Fibroblast of villous mesenchyme (primary cell): ENCODE data around the gene MATCAP1. TPM values are rescaled to one million over a fixed set of nuclear protein-coding genes. Genes with fewer than 3 reads are reported as not detected.

Experiments used
- DNase-seq: peaks from one replicate; pipeline ENCODE4 v3.0.0-alpha.2; 2010; ENCODE audit warnings: low read depth
- H3K4me3 ChIP-seq: 2 replicates; pipeline ENCODE4 v1.5.1; 2011; ENCODE audit warnings: low read depth, mild to moderate bottlenecking, low read length
- CTCF ChIP-seq: IDR thresholded peaks from 2 replicates; pipeline ENCODE4 v1.5.1; 2012; ENCODE audit warnings: low read depth, mild to moderate bottlenecking, low read length; ENCODE audit not compliant: insufficient read depth
- total RNA-seq: library from RNA; depleted of rRNA; stranded (reverse); fragments of >200 nt; gene quantifications from 2 replicates; pipeline ENCODE4 v1.2.3, GENCODE V29; 2012

MATCAP1 gene
- total RNA-seq, 1 donor = 9.9 TPM

DNA sequence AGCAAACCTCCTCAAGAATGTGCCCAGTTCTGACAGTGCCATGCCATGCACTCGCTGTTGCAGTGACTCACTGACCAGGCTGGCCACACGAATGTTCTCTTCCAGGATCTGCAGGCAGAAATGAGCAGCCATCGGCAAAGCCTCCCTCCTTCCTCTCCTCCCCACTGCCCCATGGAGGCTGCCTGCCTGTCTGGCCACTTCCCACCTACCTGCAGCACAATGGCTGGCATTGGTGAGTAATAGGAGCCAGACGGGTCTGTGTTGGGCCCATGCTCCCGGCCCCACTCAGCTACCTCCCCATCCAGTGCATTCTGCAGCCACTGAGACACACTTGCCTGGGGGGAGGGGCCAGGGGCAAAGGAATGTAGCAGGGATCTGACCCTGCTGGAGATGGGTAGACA, 2.8 kb upstream of the MATCAP1 start:
- TF ChIP-seq CTCF = no peak
- no peak overlapping the region for H3K4me3 ChIP-seq
- DNase-seq = no peak

DNA sequence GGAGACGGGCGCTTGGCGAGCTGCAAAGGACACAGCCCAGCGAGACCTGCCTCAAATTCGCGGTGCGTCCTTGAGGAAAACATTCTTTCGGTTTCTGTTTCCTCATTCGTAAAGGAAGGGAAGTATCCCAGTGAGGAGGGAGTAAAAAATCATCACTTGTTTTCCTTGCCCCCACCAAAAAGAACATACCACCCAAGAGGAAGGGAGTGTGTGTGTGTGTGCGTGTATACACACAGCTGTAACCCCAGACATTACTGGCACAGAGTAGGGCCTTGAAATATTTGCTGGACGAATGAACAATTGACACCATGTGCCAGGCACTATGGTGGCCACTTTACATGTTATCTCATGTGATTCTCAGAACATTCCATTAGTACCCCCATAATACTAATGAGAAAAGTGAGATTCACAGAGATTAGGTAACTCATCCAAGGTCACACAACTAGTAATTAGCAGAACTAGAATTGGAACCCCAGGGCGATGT, 1.9 kb upstream of the MATCAP1 start:
- H3K4me3 ChIP-seq = no peak overlapping the region
- no peak for TF ChIP-seq CTCF
- DNase-seq = no peak

DNA sequence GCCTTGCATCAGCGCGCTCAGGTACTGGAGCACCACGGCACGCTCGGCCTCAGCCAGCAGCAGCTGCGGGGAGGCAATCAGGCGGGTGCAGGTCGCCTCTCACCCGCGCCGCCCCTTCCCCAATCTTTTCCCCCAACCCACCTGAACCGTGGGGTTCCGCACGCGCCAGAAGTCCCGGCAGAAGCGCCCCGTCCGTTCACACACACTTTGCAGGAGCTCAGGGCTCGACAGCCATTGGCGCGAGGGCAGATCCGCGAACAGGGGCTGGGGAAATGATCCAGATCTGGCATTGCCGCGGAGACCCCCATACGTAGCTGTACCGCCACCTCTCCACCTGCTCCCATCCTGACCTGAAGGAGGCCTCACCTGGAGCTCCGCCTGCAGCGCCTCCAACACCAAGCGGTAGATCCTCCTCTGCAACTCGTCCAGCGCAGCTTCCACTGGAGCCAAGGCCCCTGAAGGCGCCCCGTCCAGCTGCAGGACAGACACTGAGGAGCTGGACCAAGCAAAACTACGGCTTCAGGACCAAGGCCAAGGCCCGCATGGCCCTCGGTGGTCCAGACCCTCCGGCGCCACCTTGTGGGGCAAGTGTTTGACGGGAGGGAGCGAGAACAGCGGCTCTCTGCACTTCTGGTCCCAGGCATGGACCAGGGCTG, 1.4 kb upstream of the MATCAP1 start:
- H3K4me3 ChIP-seq = no peak overlapping the region
- DNase-seq = peak; percentile 94
- TF ChIP-seq CTCF = peak; percentile 75

DNA sequence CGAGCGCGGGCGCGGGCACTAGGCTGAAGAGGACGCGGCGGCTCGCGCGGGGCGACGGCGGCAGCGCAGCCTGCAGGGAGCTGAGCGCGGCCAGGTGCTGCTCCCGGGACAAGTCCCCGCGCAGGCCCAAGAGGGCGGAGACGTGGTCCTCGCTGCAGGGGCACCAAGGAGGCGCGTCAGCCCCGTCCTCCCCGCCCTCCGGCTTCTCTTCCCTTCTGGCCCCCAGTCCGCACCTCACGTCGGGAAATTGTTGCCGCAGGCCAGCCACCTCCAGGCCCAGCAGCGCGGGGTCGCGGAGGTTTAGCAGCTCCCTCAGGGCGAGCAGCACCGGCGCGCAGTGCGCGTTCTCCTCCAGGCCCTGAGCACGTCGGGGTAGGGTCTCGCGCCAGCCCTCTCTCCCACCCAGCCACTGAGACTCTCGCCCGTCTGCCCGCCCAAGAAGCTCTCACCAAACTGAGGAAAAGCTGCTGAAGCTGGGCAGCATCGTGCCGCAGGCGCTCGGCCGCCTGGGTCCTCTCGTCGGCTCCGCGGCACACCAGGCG, 761 bp upstream of the MATCAP1 start:
- peak overlapping the region; percentile 76 for H3K4me3 ChIP-seq
- DNase-seq = no peak
- no peak for TF ChIP-seq CTCF

- no peak for DNase-seq
- no peak for TF ChIP-seq CTCF
- peak overlapping the region; percentile 76 for H3K4me3 ChIP-seq
These were observed 508 bp downstream of the MATCAP1 start for GRCh38 chr16:67183284-67183626.

GRCh38 chr16:67182288-67182687, 1.5 kb downstream of the MATCAP1 start:
- DNase-seq = no peak
- H3K4me3 ChIP-seq = no peak overlapping the region
- TF ChIP-seq CTCF = no peak

- no peak overlapping the region for H3K4me3 ChIP-seq
These were observed 2.4 kb downstream of the MATCAP1 start for GRCh38 chr16:67181346-67181745.

More at GRCh38 chr16:67181346-67181745, 2.4 kb downstream of the MATCAP1 start:
- TF ChIP-seq CTCF = no peak
- DNase-seq = peak; percentile 79
